Pancreas (tissue), 10 donors: Measurements from ENCODE around the gene CHST12. TPM values are rescaled to one million over a fixed set of nuclear protein-coding genes. Genes with fewer than 3 reads are reported as not detected.

Source experiments
- ATAC-seq, 4 donors: fragments of 200-7000 bp; cut with Tn5 transposase; one replicate each; pipeline versions ENCODE4 v1.8.0 to v1.9.1; 2020; ENCODE audit warnings: mild to moderate bottlenecking in 4 of 4, moderate library complexity in 4 of 4
- DNase-seq, 6 donors: peaks; one replicate each; pipeline ENCODE4 v3.0.0-alpha.2; 2020
- FAIRE-seq: peaks from 2 replicates; lab custom pipeline; 2012; peaks lifted over from hg19 to GRCh38; lab: Jason Lieb, UNC
- H3K27ac ChIP-seq, 4 donors: fragments of 200-600 bp; sonication (generic); 1 replicate in 3 of 4; 2 replicates in 1 of 4; pipeline versions ENCODE4 v1.5.0 to v1.8.0; 2020
- H3K27me3 ChIP-seq, 4 donors: fragments of 200-600 bp; one replicate each; pipeline ENCODE4 v1.8.0; 2021
- H3K36me3 ChIP-seq, 3 donors: fragments of 200-600 bp; sonication (generic) in 1 of 3; one replicate each; pipeline versions ENCODE4 v1.5.0 to v1.8.0; 2020 to 2021
- H3K4me1 ChIP-seq, 3 donors: fragments of 200-600 bp; one replicate each; pipeline ENCODE4 v1.8.0; 2021
- H3K4me3 ChIP-seq, 4 donors: fragments of 200-600 bp; sonication (generic) in 2 of 4; one replicate each; pipeline versions ENCODE4 v1.5.0 to v1.8.0; 2020 to 2021
- H3K9me3 ChIP-seq, 4 donors: fragments of 200-600 bp; one replicate each; pipeline ENCODE4 v1.8.0; 2021
- WGBS, 2 donors: extraction: QIAGEN DNeasy Blood & Tissue Kit; methylation state at CpG; one replicate each; pipeline ENCODE4 v1.1.7; 2013; 5-methylcytosine and 5-hydroxymethylcytosine counted together
- intact Hi-C, 3 donors: fragments of 100-400 bp; cut with DNase I; formaldehyde crosslinking; loops; one replicate each; pipeline versions ENCODE4 v1.11.1 to v1.14.2; 2022
- polyA plus RNA-seq, 2 donors: library from polyadenylated mRNA; stranded (reverse); fragments of 200-250 nt; gene quantifications; one replicate each; pipeline ENCODE4 v1.2.3, GENCODE V29; 2013
- total RNA-seq, 6 donors: library from RNA; stranded (reverse); fragmentation: NEBNext Ultra II Directional in 4 of 6; extraction: Animal tissue kit (Norgen Biotek cat#: 25700) in 4 of 6; gene quantifications; one replicate each; pipeline versions ENCODE4 v1.2.1 to v1.2.4, GENCODE V29; 2021 to 2023
- TF ChIP-seq, protein P1 (sequence below), 4 donors: fragments of 200-600 bp; sonication (generic) in 3 of 4; IDR thresholded peaks; one replicate each; pipeline versions ENCODE4 v1.5.0 to v1.8.0; 2021; ENCODE audit warnings: antibody characterized with exemption in 4 of 4
- donor health status: healthy with polysubstance abuse.
- donor health status: DM: no; HTN: no; CAD: no; lungs with moderate emphysema.
- donor health status: DM: no; HTN: no; CAD: no.
- donor health status: control.
- donor health status: control.
- donor health status: Bipolar disorder and iron deficiency.
- donor health status: DM: yes; HTN: yes; CAD: no.
- donor health status: DM: no; HTN: no; CAD: no.
- donor health status: DM: no; HTN: no; CAD: no.
- donor health status: DM: yes; HTN: yes; CAD: no.

The CHST12 gene
- total and polyA plus RNA-seq, 8 donors: 7.0 to 13.2 (median 8.2) TPM

- Histone ChIP-seq H3K36me3 (no peaks in the 10 kb centered on the region), H3K27ac (no peak overlapping the region), H3K4me3 (no peak overlapping the region), H3K9me3 (no peaks in the 10 kb centered on the region), H3K4me1 (no peaks in the 10 kb centered on the region), H3K27me3 (no peaks in the 10 kb centered on the region)
- no peak for ATAC-seq
- no peak for DNase-seq
- FAIRE-seq: no peak
- TF ChIP-seq, protein P1, sequence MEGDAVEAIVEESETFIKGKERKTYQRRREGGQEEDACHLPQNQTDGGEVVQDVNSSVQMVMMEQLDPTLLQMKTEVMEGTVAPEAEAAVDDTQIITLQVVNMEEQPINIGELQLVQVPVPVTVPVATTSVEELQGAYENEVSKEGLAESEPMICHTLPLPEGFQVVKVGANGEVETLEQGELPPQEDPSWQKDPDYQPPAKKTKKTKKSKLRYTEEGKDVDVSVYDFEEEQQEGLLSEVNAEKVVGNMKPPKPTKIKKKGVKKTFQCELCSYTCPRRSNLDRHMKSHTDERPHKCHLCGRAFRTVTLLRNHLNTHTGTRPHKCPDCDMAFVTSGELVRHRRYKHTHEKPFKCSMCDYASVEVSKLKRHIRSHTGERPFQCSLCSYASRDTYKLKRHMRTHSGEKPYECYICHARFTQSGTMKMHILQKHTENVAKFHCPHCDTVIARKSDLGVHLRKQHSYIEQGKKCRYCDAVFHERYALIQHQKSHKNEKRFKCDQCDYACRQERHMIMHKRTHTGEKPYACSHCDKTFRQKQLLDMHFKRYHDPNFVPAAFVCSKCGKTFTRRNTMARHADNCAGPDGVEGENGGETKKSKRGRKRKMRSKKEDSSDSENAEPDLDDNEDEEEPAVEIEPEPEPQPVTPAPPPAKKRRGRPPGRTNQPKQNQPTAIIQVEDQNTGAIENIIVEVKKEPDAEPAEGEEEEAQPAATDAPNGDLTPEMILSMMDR (IDR thresholded peaks at IDR 0.05): no peak
- intact Hi-C loops: loop anchor here in 1 of 3 donors (10.0 kb wide), 1 partner anchor 214 kb away; the partner anchor contains the start of gene AMZ1
- WGBS, 2 donors: 76 to 83% methylated on average over 19 of the region's 19 CpGs
Measured at GRCh38 chr7:2470204-2471021, 67.0 kb downstream of the CHST12 start.

- Histone ChIP-seq H3K9me3 (no peaks in the 10 kb centered on the region), H3K4me3 (no peak overlapping the region), H3K36me3 (no peaks in the 10 kb centered on the region), H3K4me1 (no peaks in the 10 kb centered on the region), H3K27me3 (no peaks in the 10 kb centered on the region), H3K27ac (no peak overlapping the region)
- WGBS, 2 donors: 52 to 66% methylated on average over 5 of the region's 5 CpGs
- intact Hi-C loops: loop anchor here in 1 of 3 donors (10.0 kb wide), 1 partner anchor 214 kb away; the partner anchor contains the start of gene AMZ1
- no peak for FAIRE-seq
- TF ChIP-seq, protein P1 (IDR thresholded peaks at IDR 0.05): no peak
- DNase-seq: no peak
- ATAC-seq: no peak
Measured at GRCh38 chr7:2471022-2471329, 67.6 kb downstream of the CHST12 start.

DNA sequence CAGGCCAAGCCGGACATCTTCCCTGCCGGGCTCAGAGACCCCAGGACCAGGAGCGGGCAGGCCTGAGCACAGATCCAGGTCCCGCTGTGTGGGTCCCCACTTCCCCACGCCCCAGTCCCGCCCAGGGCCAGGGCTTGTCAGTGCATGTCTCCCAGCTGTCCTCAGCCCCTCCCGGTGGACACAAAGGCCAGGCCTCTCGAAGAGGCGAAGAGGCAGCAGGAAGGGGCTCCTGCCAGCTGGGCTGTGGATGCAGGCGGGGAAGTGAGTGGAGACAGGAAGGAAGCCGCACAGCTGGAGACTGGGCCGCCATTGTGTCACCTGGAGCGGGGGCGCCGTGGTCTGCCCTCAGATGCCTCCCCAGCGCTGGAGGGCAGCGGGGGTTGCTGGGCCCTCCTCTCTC, 68.0 kb downstream of the CHST12 start:
- no peaks in the 10 kb centered on the region for H3K27me3 ChIP-seq
- H3K27ac ChIP-seq: no peak overlapping the region
- intact Hi-C loops: loop anchor here in 1 of 3 donors (10.0 kb wide), 1 partner anchor 213 kb away; the partner anchor contains the start of gene AMZ1
- FAIRE-seq: no peak
- 48 to 53% methylated on average over 16 to 17 of the region's 17 CpGs for WGBS, 2 donors
- H3K36me3 ChIP-seq: no peaks in the 10 kb centered on the region
- no peak for ATAC-seq
- no peak overlapping the region for H3K4me3 ChIP-seq
- DNase-seq: no peak
- H3K4me1 ChIP-seq: no peaks in the 10 kb centered on the region
- H3K9me3 ChIP-seq: no peaks in the 10 kb centered on the region
- TF ChIP-seq, protein P1 (IDR thresholded peaks at IDR 0.05): no peak

DNA sequence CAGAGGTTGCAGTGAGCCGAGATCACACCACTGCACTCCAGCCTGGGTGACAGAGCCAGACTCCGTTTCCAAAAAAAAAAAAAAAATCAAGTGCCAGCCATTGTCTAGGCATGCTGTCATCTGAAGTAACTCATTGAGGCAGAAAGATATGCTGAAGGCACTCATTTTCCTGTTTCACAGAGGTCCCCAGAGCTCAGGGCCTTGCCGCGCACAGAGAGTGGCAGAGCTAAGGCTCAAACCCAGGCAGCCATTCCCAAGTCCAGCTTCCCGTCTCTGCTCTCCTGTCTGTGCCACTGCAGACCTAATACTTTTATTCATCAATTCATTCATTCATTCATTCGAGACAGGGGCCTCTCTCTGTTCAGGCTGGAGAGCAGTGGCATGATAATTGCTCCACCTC, 69.3 kb downstream of the CHST12 start:
- peaks cover under 1 to 4% (median 2%) of the 10 kb centered on the region in 3 donors for H3K4me1 ChIP-seq
- no peak overlapping the region for H3K27ac ChIP-seq
- DNase-seq (no peak), FAIRE-seq (no peak), ATAC-seq (no peak)
- no peak overlapping the region for H3K4me3 ChIP-seq
- H3K36me3 ChIP-seq: no peaks in the 10 kb centered on the region
- WGBS, 2 donors: 88 to 89% methylated on average over 6 of the region's 6 CpGs
- H3K9me3 ChIP-seq: no peaks in the 10 kb centered on the region
- intact Hi-C loops: loop anchor here in 1 of 3 donors (10.0 kb wide), 1 partner anchor 212 kb away; the partner anchor contains the start of gene AMZ1
- no peaks in the 10 kb centered on the region for H3K27me3 ChIP-seq
- TF ChIP-seq, protein P1 (IDR thresholded peaks at IDR 0.05): no peak
